Upper lobe of left lung (tissue), 4 donors: Measurements from ENCODE around the gene GKN1.

Source experiments
- CTCF ChIP-seq, 6 experiments: fragments of 450-650 bp in 4 of 6; fragments of 200-600 bp in 2 of 6; sonication (generic) in 2 of 6; IDR thresholded peaks; one replicate each; pipeline ENCODE4 v1.5.1; 2016 to 2019; ENCODE audit warnings: antibody characterized with exemption in 6 of 6
- POLR2AphosphoS5 ChIP-seq, 2 donors: sonication (generic); formaldehyde crosslinking; IDR thresholded peaks; one replicate each; pipeline ENCODE4 v1.5.1; 2017; ENCODE audit warnings: antibody characterized with exemption in 2 of 2

GRCh38 chr2:69011611-69012157, 37.2 kb downstream of the GKN1 start:
- TF ChIP-seq CTCF (IDR thresholded peaks at IDR 0.05) (no peak), POLR2AphosphoS5 (IDR thresholded peaks at IDR 0.05) (no peak)
